Hematopoietic multipotent progenitor cell (in vitro differentiated cells): Measurements from ENCODE around the gene ELOVL5. TPM values are rescaled to one million over a fixed set of nuclear protein-coding genes. Genes with fewer than 3 reads are reported as not detected.
"Not testable (repeated sequence)": the region's sequence is repeated elsewhere in the genome, so short reads cannot be mapped to it uniquely, and the experiment has no call there.

Experiments used
- DNase-seq, 3 donors: peaks; one replicate each; pipeline ENCODE4 v3.0.0-alpha.2; 2011 to 2015; ENCODE audit warnings: low read depth in 2 of 3, low spot score in 2 of 3
- total RNA-seq: library from RNA; depleted of rRNA; stranded (reverse); fragments of >200 nt; gene quantifications from one replicate; pipeline ENCODE4 v1.2.3, GENCODE V29; 2012

The ELOVL5 gene
- total RNA-seq, 1 donor = 84.6 TPM

- DNase-seq = peak in 1 of 3 donors; percentile 38
These were observed 11.6 kb upstream of the ELOVL5 start for GRCh38 chr6:53360093-53360912.

- no peak for DNase-seq
These were observed 11.0 kb upstream of the ELOVL5 start for GRCh38 chr6:53359843-53360092.

GRCh38 chr6:53359095-53359842 lies 10.5 kb upstream of the ELOVL5 start:
- DNase-seq = peak; percentile 77 to 92 (median 89)

- no peak for DNase-seq
These were observed 9.8 kb upstream of the ELOVL5 start for GRCh38 chr6:53358440-53359094.

GRCh38 chr6:53357576-53358360 lies 9.0 kb upstream of the ELOVL5 start:
- no peak for DNase-seq

- no peak for DNase-seq
These were observed 4.9 kb upstream of the ELOVL5 start for GRCh38 chr6:53353624-53354023.

GRCh38 chr6:53352360-53352759 lies 3.6 kb upstream of the ELOVL5 start:
- no peak for DNase-seq

- DNase-seq = peak in 1 of 3 donors; percentile 26
These were observed 501 bp upstream of the ELOVL5 start for GRCh38 chr6:53349209-53349693.

GRCh38 chr6:53347921-53348370 lies 804 bp downstream of the ELOVL5 start:
- peak in 1 of 3 donors; percentile 42 for DNase-seq

- DNase-seq = peak in 1 of 3 donors; percentile 52
These were observed 1.4 kb downstream of the ELOVL5 start for GRCh38 chr6:53347250-53347920.

GRCh38 chr6:53346049-53346448 lies 2.7 kb downstream of the ELOVL5 start:
- DNase-seq = not testable (repeated sequence)

- DNase-seq = no peak
These were observed 3.8 kb downstream of the ELOVL5 start for GRCh38 chr6:53344969-53345368.

GRCh38 chr6:53343092-53343491 lies 5.7 kb downstream of the ELOVL5 start:
- no peak for DNase-seq

GRCh38 chr6:53342217-53342616 lies 6.5 kb downstream of the ELOVL5 start:
- no peak for DNase-seq

GRCh38 chr6:53340536-53340935 lies 8.2 kb downstream of the ELOVL5 start:
- no peak for DNase-seq

- no peak for DNase-seq
These were observed 9.3 kb downstream of the ELOVL5 start for GRCh38 chr6:53339424-53339823.

GRCh38 chr6:53338304-53338703 lies 10.4 kb downstream of the ELOVL5 start:
- DNase-seq = no peak

- no peak for DNase-seq
These were observed 12.7 kb downstream of the ELOVL5 start for GRCh38 chr6:53336070-53336469.

- DNase-seq = peak; percentile 51 to 67 (median 58)
These were observed 13.3 kb downstream of the ELOVL5 start for GRCh38 chr6:53335224-53335994.
